GM18526 (cell line): ENCODE data around the gene BZW2.

Source experiments
- POLR2A ChIP-seq: IDR thresholded peaks from 3 replicates; pipeline ENCODE4 v1.6.1; 2011; ENCODE audit not compliant: insufficient read length; ENCODE audit errors: extremely low read depth

BZW2 gene

GRCh38 chr7:16645593-16646471 lies at the start of gene BZW2, which contains the start of gene ANKMY2:
Gene BZW2 (plus strand): TSS chr7:16646181. CDS start chr7:16665444, 19,263 bp downstream.
Gene ANKMY2 (minus strand): TSS chr7:16645754. CDS start chr7:16645573, 181 bp downstream.
- TF ChIP-seq POLR2A: peak; percentile 56

- no peak for TF ChIP-seq POLR2A
Measured at GRCh38 chr7:16598015-16598414, 48.0 kb upstream of the BZW2 start.

GRCh38 chr7:16599860-16600259 lies 46.1 kb upstream of the BZW2 start:
- TF ChIP-seq POLR2A: no peak

DNA sequence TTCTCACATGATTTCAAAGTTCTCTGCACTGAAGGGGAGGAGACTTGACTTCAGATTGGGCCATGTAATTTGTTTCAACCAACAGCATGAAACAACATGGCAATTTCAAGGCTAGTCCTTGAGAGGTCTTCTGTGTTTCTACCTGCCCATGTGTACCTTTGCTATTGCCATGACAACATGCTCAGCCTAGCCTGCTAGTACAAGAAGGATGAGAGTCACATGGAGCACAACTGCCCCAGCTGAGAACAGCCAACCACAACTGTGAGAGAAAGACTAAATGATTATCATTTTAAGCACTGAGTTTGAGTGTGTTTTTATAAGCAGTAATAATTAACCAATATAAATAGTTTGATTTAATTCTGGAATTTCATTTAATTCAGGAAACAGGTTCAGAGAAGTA lies 42.3 kb upstream of the BZW2 start:
- TF ChIP-seq POLR2A: no peak

GRCh38 chr7:16604054-16604453 lies 41.9 kb upstream of the BZW2 start:
- TF ChIP-seq POLR2A: no peak

GRCh38 chr7:16606704-16607103 lies 39.3 kb upstream of the BZW2 start:
- TF ChIP-seq POLR2A: no peak

- no peak for TF ChIP-seq POLR2A
Measured at GRCh38 chr7:16609842-16610450, 36.0 kb upstream of the BZW2 start.

- no peak for TF ChIP-seq POLR2A
Measured at GRCh38 chr7:16611711-16612110, 34.3 kb upstream of the BZW2 start.

DNA sequence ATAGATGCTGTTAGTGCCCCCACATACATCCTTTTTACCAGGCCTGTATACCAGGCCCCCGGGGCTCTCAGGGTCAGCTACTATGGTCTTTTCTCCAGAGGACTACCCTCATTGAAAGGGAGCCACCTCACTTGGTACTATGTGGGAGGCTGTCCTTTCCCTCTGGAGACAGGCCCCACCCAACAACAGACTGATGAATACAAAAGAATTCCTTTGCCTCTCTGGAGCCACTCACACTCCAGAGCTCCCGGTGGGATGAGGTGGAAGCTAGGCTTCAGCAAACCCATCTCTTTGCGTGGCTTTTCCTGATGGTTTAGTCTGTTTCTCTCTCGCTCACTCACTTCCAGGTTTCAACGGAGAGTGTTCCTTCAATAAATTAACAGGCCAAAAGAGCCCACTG lies 30.8 kb upstream of the BZW2 start:
- no peak for TF ChIP-seq POLR2A

DNA sequence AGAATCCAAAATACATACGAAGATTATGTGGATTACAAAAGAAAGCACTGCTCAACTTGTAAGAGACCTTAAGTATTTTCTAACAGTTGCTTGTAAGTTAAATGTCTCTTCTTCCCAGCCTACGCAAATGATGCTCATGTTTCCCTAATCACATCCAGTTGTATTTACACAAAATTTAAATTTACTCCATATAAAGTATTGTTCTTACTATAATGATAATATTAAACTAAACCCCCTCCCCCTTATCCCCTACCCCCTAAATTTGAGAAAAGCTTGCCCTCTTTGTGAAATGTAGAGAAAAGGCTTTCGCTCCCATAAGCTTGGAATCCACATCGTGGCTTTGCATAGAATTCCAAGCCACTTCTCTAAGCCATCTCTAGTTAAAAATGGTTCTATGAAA lies 29.9 kb upstream of the BZW2 start:
- no peak for TF ChIP-seq POLR2A

DNA sequence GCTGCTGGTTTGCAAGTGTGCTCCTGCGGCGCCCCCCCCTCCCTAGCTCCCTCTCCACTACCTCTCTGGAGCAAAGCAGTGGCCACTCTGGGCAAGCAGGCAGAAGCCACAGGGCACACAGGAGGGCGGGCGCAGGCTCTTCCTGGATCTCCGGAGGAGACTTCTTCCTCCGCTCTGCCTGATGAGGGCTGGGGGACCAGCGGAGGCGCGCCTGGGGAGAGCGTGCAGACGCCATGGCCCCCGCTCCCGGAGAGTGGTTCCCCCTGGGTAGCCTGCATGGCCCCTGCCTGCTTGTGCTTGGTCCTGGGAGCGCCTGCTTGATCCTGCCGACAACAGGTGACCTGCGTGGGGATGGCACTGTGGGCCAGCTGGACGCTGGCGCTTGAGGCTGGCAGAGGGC lies 29.4 kb upstream of the BZW2 start:
- TF ChIP-seq POLR2A: no peak

- no peak for TF ChIP-seq POLR2A
Measured at GRCh38 chr7:16619979-16620408, 26.0 kb upstream of the BZW2 start.

DNA sequence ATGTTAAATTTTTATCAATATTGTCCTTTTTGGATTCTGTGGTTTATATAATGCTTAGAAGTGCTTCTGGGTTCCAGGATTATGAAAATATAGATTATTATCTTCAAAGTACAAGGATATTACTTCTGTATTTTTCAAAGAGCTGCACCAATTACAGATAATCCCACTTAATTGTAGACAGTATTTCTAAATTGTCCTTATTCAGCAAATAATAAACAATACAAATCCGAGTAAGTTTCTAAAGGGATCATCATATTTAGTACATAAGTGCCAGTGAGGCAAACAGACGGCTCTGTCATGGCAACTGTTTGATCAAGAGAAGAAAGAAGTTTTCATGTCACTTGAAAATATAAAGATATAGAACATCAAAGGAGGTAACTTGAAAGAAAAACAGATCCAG lies 19.6 kb upstream of the BZW2 start:
- no peak for TF ChIP-seq POLR2A

- no peak for TF ChIP-seq POLR2A
Measured at GRCh38 chr7:16627236-16627635, 18.7 kb upstream of the BZW2 start.

GRCh38 chr7:16630654-16631053 lies 15.3 kb upstream of the BZW2 start:
- TF ChIP-seq POLR2A: no peak

GRCh38 chr7:16634271-16634738 lies 11.7 kb upstream of the BZW2 start:
- no peak for TF ChIP-seq POLR2A
